Measurements from ENCODE around the gene RAB44.

RAB44 gene

GRCh38 chr6:36660771-36661471 lies 36.7 kb upstream of the RAB44 start:
- H3K27me3 Mint-ChIP-seq = peaks cover 26 to 31% of the 10 kb centered on the region in 2 donors
- no peak overlapping the region for H3K4me3 Mint-ChIP-seq
- H3K9me3 Mint-ChIP-seq = no peaks in the 10 kb centered on the region
- DNase-seq (no peak), ATAC-seq (replicated peaks) (no peak)
- no peaks in the 10 kb centered on the region for H3K4me1 Mint-ChIP-seq (ENCODE audit: low read depth in 2 of 2)
- H3K27ac Mint-ChIP-seq = no peak overlapping the region
- no peaks in the 10 kb centered on the region for H3K36me3 Mint-ChIP-seq (ENCODE audit: insufficient read depth)

- ATAC-seq (replicated peaks) (no peak), DNase-seq (no peak)
- Mint-ChIP-seq H3K9me3 (no peaks in the 10 kb centered on the region), H3K36me3 (ENCODE audit: insufficient read depth) (no peaks in the 10 kb centered on the region), H3K27me3 (peaks cover 17 to 21% of the 10 kb centered on the region in 2 donors), H3K4me3 (no peak overlapping the region), H3K4me1 (ENCODE audit: low read depth in 2 of 2) (no peaks in the 10 kb centered on the region), H3K27ac (no peak overlapping the region)
Observed at GRCh38 chr6:36662380-36662779, 35.2 kb upstream of the RAB44 start.

- Mint-ChIP-seq H3K4me1 (ENCODE audit: low read depth in 2 of 2) (no peaks in the 10 kb centered on the region), H3K27ac (no peak overlapping the region), H3K36me3 (ENCODE audit: insufficient read depth) (no peaks in the 10 kb centered on the region), H3K4me3 (no peak overlapping the region), H3K27me3 (peaks cover 15 to 16% of the 10 kb centered on the region in 2 donors), H3K9me3 (no peaks in the 10 kb centered on the region)
- no peak for DNase-seq
- ATAC-seq (replicated peaks) = no peak
Observed at GRCh38 chr6:36662827-36663256, 34.8 kb upstream of the RAB44 start.

DNA sequence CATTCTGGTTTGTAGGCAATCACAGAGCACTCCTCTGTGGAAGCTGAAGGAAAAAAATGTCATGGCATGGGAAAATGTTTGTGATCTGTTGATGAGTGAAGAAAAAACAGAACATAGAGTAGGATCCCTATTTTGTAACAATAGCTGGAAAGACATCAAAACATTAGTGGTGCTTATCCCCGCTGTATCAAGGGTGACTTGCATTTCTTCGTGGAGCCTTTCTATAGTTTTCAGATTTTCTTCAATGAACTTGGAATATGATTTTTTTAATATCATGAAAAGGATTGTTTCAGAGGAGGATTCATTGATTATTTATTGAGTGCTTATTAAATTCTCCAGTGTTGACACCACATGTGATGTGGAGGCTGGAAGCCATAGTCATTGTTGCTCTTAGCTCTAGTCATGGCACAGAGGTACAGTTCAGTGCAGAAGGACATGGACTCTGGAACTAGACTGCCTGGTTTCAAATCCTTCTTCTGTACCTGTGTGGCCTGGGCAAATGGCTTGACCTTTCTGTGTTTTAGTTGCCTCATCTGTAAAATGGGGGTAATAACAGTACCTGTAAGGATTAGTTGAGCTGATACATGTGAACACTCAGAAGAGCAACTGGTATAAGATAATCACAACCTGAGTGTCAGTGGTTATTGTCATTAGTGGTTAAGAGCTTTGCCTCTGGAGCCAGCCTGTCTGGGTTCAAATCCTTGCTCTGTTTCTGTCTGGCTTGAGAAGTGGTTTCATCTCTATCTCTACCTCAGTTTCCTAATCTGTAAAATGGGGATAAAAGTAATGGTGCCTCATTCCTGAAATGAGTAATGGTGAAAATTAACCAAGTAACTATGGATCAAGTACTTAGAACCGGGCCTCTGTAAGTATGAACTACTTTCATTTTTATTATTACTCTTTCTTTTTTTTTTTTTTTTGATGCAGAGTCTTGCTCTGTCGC lies 33.9 kb upstream of the RAB44 start:
- Mint-ChIP-seq H3K27me3 (peaks cover 11 to 12% of the 10 kb centered on the region in 2 donors), H3K36me3 (ENCODE audit: insufficient read depth) (no peaks in the 10 kb centered on the region), H3K27ac (no peak overlapping the region), H3K4me1 (ENCODE audit: low read depth in 2 of 2) (no peaks in the 10 kb centered on the region), H3K4me3 (no peak overlapping the region), H3K9me3 (no peaks in the 10 kb centered on the region)
- ATAC-seq (replicated peaks) = no peak
- DNase-seq = no peak

DNA sequence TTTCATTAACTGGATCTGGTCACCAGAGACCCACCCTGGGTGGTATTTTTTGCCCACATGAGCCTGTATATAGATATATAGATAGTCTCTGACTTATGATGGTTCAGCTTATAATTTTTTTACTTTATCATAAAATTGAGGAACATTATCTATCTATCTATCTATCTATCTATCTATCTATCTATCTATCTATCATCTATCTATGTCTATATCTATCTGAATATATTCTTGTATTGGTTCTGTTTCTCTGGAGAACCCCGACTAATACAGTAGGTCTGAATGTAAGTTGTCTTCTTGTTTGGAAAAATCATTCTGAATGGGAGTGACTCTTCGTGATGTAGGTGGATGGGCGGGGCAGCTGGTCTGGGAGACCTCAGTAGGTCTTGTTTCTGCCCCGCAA lies 32.4 kb upstream of the RAB44 start:
- H3K27ac Mint-ChIP-seq = no peak overlapping the region
- H3K4me1 Mint-ChIP-seq (ENCODE audit: low read depth in 2 of 2) = no peaks in the 10 kb centered on the region
- ATAC-seq (replicated peaks) = no peak
- no peak for DNase-seq
- H3K36me3 Mint-ChIP-seq (ENCODE audit: insufficient read depth) = no peaks in the 10 kb centered on the region
- no peaks in the 10 kb centered on the region for H3K9me3 Mint-ChIP-seq
- peaks cover under 1 to 1% of the 10 kb centered on the region in 2 donors for H3K27me3 Mint-ChIP-seq
- H3K4me3 Mint-ChIP-seq = no peak overlapping the region

DNA sequence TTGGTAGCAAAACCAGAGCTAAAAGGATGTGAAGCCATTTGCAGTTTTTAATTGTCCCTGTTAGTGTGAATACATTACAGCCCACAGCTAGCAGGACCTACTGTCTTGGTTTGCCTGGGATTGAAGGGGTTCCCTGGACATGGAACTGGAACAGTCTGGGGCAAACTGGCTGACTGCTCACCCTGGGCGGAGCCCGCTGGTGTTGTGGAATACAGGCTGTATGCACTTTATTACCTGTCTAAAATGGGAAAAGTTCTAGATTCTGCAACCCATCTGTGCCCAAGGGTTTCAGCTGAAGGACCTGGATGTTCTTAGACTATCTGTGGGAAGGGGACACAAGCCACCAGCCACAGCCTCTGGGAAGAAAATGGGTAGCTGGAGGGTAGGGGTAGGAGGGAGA lies 31.3 kb upstream of the RAB44 start:
- H3K9me3 Mint-ChIP-seq = no peaks in the 10 kb centered on the region
- H3K4me1 Mint-ChIP-seq (ENCODE audit: low read depth in 2 of 2) = no peaks in the 10 kb centered on the region
- H3K36me3 Mint-ChIP-seq (ENCODE audit: insufficient read depth) = no peaks in the 10 kb centered on the region
- H3K27ac Mint-ChIP-seq = no peak overlapping the region
- ATAC-seq (replicated peaks) = no peak
- DNase-seq = no peak
- H3K27me3 Mint-ChIP-seq = no peaks in the 10 kb centered on the region
- H3K4me3 Mint-ChIP-seq = no peak overlapping the region

GRCh38 chr6:36666826-36667591 lies 30.6 kb upstream of the RAB44 start:
- no peak overlapping the region for H3K27ac Mint-ChIP-seq
- ATAC-seq (replicated peaks) = no peak

GRCh38 chr6:36668591-36668990 lies 29.0 kb upstream of the RAB44 start:
- Mint-ChIP-seq H3K27me3 (no peaks in the 10 kb centered on the region), H3K9me3 (no peaks in the 10 kb centered on the region), H3K27ac (no peak overlapping the region), H3K4me1 (ENCODE audit: low read depth in 2 of 2) (no peaks in the 10 kb centered on the region), H3K36me3 (ENCODE audit: insufficient read depth) (no peaks in the 10 kb centered on the region), H3K4me3 (no peak overlapping the region)
- DNase-seq (no peak), ATAC-seq (replicated peaks) (no peak)

More at GRCh38 chr6:36666826-36667591, 30.6 kb upstream of the RAB44 start:
- Mint-ChIP-seq H3K4me3 (no peak overlapping the region), H3K36me3 (ENCODE audit: insufficient read depth) (no peaks in the 10 kb centered on the region), H3K9me3 (no peaks in the 10 kb centered on the region), H3K4me1 (ENCODE audit: low read depth in 2 of 2) (no peaks in the 10 kb centered on the region), H3K27me3 (no peaks in the 10 kb centered on the region)
- no peak for DNase-seq

- no peaks in the 10 kb centered on the region for H3K4me1 Mint-ChIP-seq (ENCODE audit: low read depth in 2 of 2)
- no peak for DNase-seq
- H3K27ac Mint-ChIP-seq = no peak overlapping the region
- no peaks in the 10 kb centered on the region for H3K36me3 Mint-ChIP-seq (ENCODE audit: insufficient read depth)
- H3K27me3 Mint-ChIP-seq = no peaks in the 10 kb centered on the region
- H3K9me3 Mint-ChIP-seq = no peaks in the 10 kb centered on the region
- no peak overlapping the region for H3K4me3 Mint-ChIP-seq
- ATAC-seq (replicated peaks) = no peak
Observed at GRCh38 chr6:36669002-36669401, 28.6 kb upstream of the RAB44 start.

DNA sequence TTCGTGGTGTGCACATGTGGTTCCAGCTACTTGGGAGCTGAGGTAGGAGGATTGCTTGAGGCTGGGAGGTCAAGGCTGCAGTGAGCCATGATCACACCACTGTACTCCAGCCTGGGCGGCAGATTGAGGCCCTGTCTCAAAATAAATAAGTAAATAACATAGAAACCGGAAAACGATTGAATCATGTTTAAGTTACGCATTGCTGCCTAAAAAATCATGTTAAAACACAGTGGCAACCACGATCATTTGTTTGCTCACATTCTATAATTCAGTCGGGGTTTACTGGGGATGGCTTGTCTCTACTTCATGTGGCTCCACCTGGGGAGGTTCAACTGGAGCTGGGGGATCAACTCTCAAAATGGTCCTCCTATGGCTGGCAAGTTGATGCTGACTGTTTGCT lies 27.4 kb upstream of the RAB44 start:
- DNase-seq (no peak), ATAC-seq (replicated peaks) (no peak)
- no peaks in the 10 kb centered on the region for H3K36me3 Mint-ChIP-seq (ENCODE audit: insufficient read depth)
- no peak overlapping the region for H3K4me3 Mint-ChIP-seq
- no peaks in the 10 kb centered on the region for H3K27me3 Mint-ChIP-seq
- H3K27ac Mint-ChIP-seq = no peak overlapping the region
- no peaks in the 10 kb centered on the region for H3K9me3 Mint-ChIP-seq
- no peaks in the 10 kb centered on the region for H3K4me1 Mint-ChIP-seq (ENCODE audit: low read depth in 2 of 2)

GRCh38 chr6:36671687-36672375 lies 25.8 kb upstream of the RAB44 start:
- Mint-ChIP-seq H3K4me1 (ENCODE audit: low read depth in 2 of 2) (peaks cover 0 to 2% of the 10 kb centered on the region in 2 donors), H3K27ac (no peak overlapping the region), H3K9me3 (no peaks in the 10 kb centered on the region), H3K4me3 (no peak overlapping the region), H3K36me3 (ENCODE audit: insufficient read depth) (no peaks in the 10 kb centered on the region), H3K27me3 (no peaks in the 10 kb centered on the region)
- ATAC-seq (replicated peaks) (no peak), DNase-seq (no peak)

DNA sequence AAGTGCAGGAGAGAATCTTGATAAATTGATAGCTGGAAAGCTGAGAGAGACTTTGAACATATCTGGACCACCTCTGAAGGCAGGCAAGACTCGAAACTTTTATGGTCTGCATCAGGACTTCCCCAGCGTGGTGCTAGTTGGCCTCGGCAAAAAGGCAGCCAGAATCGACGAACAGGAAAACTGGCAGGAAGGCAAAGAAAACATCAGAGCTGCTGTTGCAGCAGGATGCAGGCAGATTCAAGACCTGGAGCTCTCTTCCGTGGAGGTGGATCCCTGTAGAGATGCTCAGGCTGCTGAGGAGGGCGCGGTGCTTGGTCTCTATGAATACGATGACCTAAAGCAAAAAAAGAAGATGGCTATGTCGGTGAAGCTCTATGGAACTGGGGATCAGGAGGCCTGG lies 23.7 kb upstream of the RAB44 start:
- no peak for DNase-seq
- no peak overlapping the region for H3K4me3 Mint-ChIP-seq
- H3K27ac Mint-ChIP-seq = peak overlapping the region in 1 of 2 donors; percentile 64

DNA sequence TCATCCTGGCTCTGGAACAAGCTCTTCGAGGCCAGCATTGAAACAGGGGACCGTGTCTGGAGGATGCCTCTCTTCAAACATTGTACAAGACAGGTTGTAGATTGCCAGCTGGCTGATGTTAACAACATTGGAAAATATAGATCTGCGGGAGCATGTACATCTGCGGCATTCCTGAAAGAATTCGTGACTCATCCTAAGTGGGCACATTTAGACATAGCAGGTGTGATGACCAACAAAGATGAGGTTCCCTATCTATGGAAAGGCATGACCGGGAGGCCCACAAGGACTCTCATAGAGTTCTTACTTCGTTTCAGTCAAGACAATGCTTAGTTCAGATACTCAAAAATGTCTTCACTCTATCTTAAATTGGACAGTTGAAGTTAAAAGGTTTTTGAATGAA lies 22.7 kb upstream of the RAB44 start:
- Mint-ChIP-seq H3K4me3 (no peak overlapping the region), H3K27ac (no peak overlapping the region), H3K4me1 (ENCODE audit: low read depth in 2 of 2) (peaks cover 5 to 13% of the 10 kb centered on the region in 2 donors), H3K27me3 (no peaks in the 10 kb centered on the region), H3K9me3 (no peaks in the 10 kb centered on the region), H3K36me3 (ENCODE audit: insufficient read depth) (peaks cover 19% of the 10 kb centered on the region)
- ATAC-seq (replicated peaks) = no peak
- DNase-seq = no peak

More for the DNA sequence above, 23.7 kb upstream of the RAB44 start:
- no peak for ATAC-seq (replicated peaks)
- Mint-ChIP-seq H3K4me1 (ENCODE audit: low read depth in 2 of 2) (peaks cover 4 to 12% of the 10 kb centered on the region in 2 donors), H3K27me3 (no peaks in the 10 kb centered on the region), H3K36me3 (ENCODE audit: insufficient read depth) (peaks cover 8% of the 10 kb centered on the region), H3K9me3 (no peaks in the 10 kb centered on the region)
